H1 (cell line): ENCODE measurements around the gene ADRA2A. TPM values are rescaled to one million over a fixed set of nuclear protein-coding genes. Genes with fewer than 3 reads are reported as not detected.
A peak's percentile ranks its signal among the peaks of the same experiment; 100 is the strongest.

Source experiments
- CTCF ChIA-PET: fragments of 300-600 bp; sonication (Branson Sonifier 250); formaldehyde crosslinking; loops from one replicate; lab custom pipeline; 2021; ENCODE audit not compliant: partially characterized antibody; lab: Charles Lee
- POLR2A ChIA-PET: fragments of 300-600 bp; sonication (Branson Sonifier 250); formaldehyde crosslinking; loops from one replicate; lab custom pipeline; 2021; ENCODE audit warnings: inconsistent platforms; ENCODE audit not compliant: partially characterized antibody; lab: Charles Lee
- DNase-seq, 2 experiments: peaks; one replicate each; pipeline versions ENCODE4 v3.0.0 to v3.0.0-alpha.2; 2010 to 2022; ENCODE audit warnings: low spot score in 2 of 2, low read depth in 1 of 2, mixed read lengths in 1 of 2
- FAIRE-seq: peaks from 2 replicates; lab custom pipeline; 2011; peaks lifted over from hg19 to GRCh38; lab: Jason Lieb, UNC
- H2AFZ ChIP-seq: 2 replicates; pipeline ENCODE4 v1.8.1; 2012; ENCODE audit warnings: low read length, inconsistent platforms
- H2AK5ac ChIP-seq: 2 replicates; pipeline ENCODE4 v1.6.1; 2013; ENCODE audit warnings: low read depth, low read length
- H2BK120ac ChIP-seq: replicated peaks from 2 replicates; pipeline ENCODE3; 2013; ENCODE audit warnings: low read depth, low read length, inconsistent platforms
- H2BK12ac ChIP-seq: 2 replicates; pipeline ENCODE4 v1.6.1; 2013; ENCODE audit warnings: low read depth, low read length
- H2BK15ac ChIP-seq: 2 replicates; pipeline ENCODE4 v1.6.1; 2013; ENCODE audit warnings: low read length
- H2BK20ac ChIP-seq: 2 replicates; pipeline ENCODE4 v1.6.1; 2013; ENCODE audit warnings: low read length
- H2BK5ac ChIP-seq: 2 replicates; pipeline ENCODE4 v1.6.1; 2013; ENCODE audit warnings: low read depth, low read length
- H3K14ac ChIP-seq: 2 replicates; pipeline ENCODE4 v1.6.1; 2013; ENCODE audit warnings: inconsistent platforms; ENCODE audit not compliant: insufficient read length
- H3K18ac ChIP-seq: 2 replicates; pipeline ENCODE4 v1.6.1; 2013; ENCODE audit warnings: low read length; ENCODE audit errors: extremely low read depth
- H3K23ac ChIP-seq: 2 replicates; pipeline ENCODE4 v1.6.1; 2013; ENCODE audit warnings: inconsistent platforms; ENCODE audit not compliant: insufficient read length
- H3K23me2 ChIP-seq: 2 replicates; pipeline ENCODE4 v1.6.1; 2013; ENCODE audit warnings: low read depth, low read length
- H3K27ac ChIP-seq: 2 replicates; pipeline ENCODE4 v1.6.1; 2011; ENCODE audit warnings: low read depth, low read length, inconsistent platforms
- H3K27me3 ChIP-seq, 4 experiments: replicated peaks in 1 of 4; 1 replicate in 1 of 4; 2 replicates in 3 of 4; pipeline versions ENCODE4 v1.6.1 to v1.8.1; 2011 to 2013; ENCODE audit warnings: low read length in 3 of 4, mild to moderate bottlenecking in 3 of 4, inconsistent platforms in 2 of 4, mixed read lengths in 2 of 4, moderate library complexity in 1 of 4; ENCODE audit not compliant: control insufficient read depth in 3 of 4, insufficient read depth in 3 of 4; ENCODE audit errors: extremely low read depth in 1 of 4
- H3K36me3 ChIP-seq, 4 experiments: 2 replicates each; pipeline versions ENCODE4 v1.6.1 to v1.8.1; 2011 to 2013; ENCODE audit warnings: mild to moderate bottlenecking in 4 of 4, low read length in 3 of 4, moderate library complexity in 2 of 4, control low read depth in 1 of 4, inconsistent platforms in 1 of 4; ENCODE audit not compliant: insufficient read depth in 4 of 4, control insufficient read depth in 2 of 4
- H3K4ac ChIP-seq: replicated peaks from 2 replicates; pipeline ENCODE3; 2013; ENCODE audit warnings: low read length, low read depth, mixed read lengths, inconsistent platforms; ENCODE audit not compliant: insufficient read length
- H3K4me1 ChIP-seq, 4 experiments: replicated peaks in 1 of 4; 1 replicate in 1 of 4; 2 replicates in 3 of 4; pipeline versions ENCODE4 v1.6.1 to v1.8.1; 2011 to 2013; ENCODE audit warnings: low read length in 3 of 4, inconsistent platforms in 2 of 4, mixed read lengths in 1 of 4; ENCODE audit not compliant: insufficient read depth in 4 of 4, control insufficient read depth in 3 of 4
- H3K4me2 ChIP-seq, 2 experiments: 2 replicates each; pipeline versions ENCODE4 v1.6.1 to v1.8.1; 2011 to 2013; ENCODE audit warnings: low read depth in 2 of 2, low read length in 2 of 2, control low read depth in 1 of 2, inconsistent platforms in 1 of 2, mild to moderate bottlenecking in 1 of 2; ENCODE audit not compliant: insufficient read depth in 1 of 2
- H3K4me3 ChIP-seq, 4 experiments: fragments of 200-600, 300-600 bp in 1 of 4; sonication (generic), shearing (Covaris generic), sonication (Bioruptor Twin) in 1 of 4; 2 replicates each; pipeline versions ENCODE4 v1.5.1 to v1.8.1; 2011 to 2016; ENCODE audit warnings: low read length in 4 of 4, low read depth in 3 of 4, control low read depth in 2 of 4, inconsistent platforms in 2 of 4, mild to moderate bottlenecking in 2 of 4, mixed read lengths in 1 of 4, moderate library complexity in 1 of 4; ENCODE audit not compliant: insufficient read depth in 2 of 4; ENCODE audit errors: extremely low read depth in 1 of 4
- H3K56ac ChIP-seq: replicated peaks from 2 replicates; pipeline ENCODE3; 2013; ENCODE audit warnings: low read depth, mild to moderate bottlenecking, mixed read lengths, low read length, inconsistent platforms; ENCODE audit not compliant: insufficient read length
- H3K79me1 ChIP-seq: 2 replicates; pipeline ENCODE4 v1.6.1; 2013; ENCODE audit warnings: low read depth, low read length, control low read depth
- H3K79me2 ChIP-seq, 2 experiments: 2 replicates each; pipeline versions ENCODE4 v1.6.1 to v1.8.1; 2012 to 2013; ENCODE audit warnings: low read length in 2 of 2, mild to moderate bottlenecking in 2 of 2, inconsistent platforms in 1 of 2; ENCODE audit not compliant: insufficient read depth in 2 of 2, control insufficient read depth in 1 of 2
- H3K9ac ChIP-seq, 4 experiments: replicated peaks in 1 of 4; 1 replicate in 1 of 4; 2 replicates in 3 of 4; pipeline versions ENCODE4 v1.6.1 to v1.8.1; 2011 to 2013; ENCODE audit warnings: low read depth in 3 of 4, low read length in 3 of 4, control low read depth in 2 of 4, mild to moderate bottlenecking in 2 of 4, moderate library complexity in 2 of 4, inconsistent platforms in 1 of 4; ENCODE audit errors: extremely low read depth in 1 of 4
- H3K9me3 ChIP-seq, 2 experiments: 2 replicates each; pipeline versions ENCODE4 v1.6.1 to v1.8.1; 2012 to 2013; ENCODE audit warnings: mild to moderate bottlenecking in 2 of 2, moderate library complexity in 2 of 2, control low read depth in 1 of 2, inconsistent platforms in 1 of 2, low read depth in 1 of 2, low read length in 1 of 2, mixed read lengths in 1 of 2; ENCODE audit not compliant: insufficient read depth in 2 of 2
- H4K20me1 ChIP-seq, 2 experiments: replicated peaks in 1 of 2; 2 replicates each; pipeline versions ENCODE3 to v1.8.1; 2011 to 2013; ENCODE audit warnings: inconsistent platforms in 2 of 2, low read length in 2 of 2, mild to moderate bottlenecking in 1 of 2; ENCODE audit not compliant: insufficient read depth in 2 of 2, control insufficient read depth in 1 of 2
- H4K5ac ChIP-seq: 2 replicates; pipeline ENCODE4 v1.6.1; 2013; ENCODE audit warnings: low read length, low read depth, mixed read lengths, inconsistent platforms; ENCODE audit not compliant: insufficient read length
- H4K8ac ChIP-seq: 2 replicates; pipeline ENCODE4 v1.8.0; 2013; ENCODE audit warnings: mild to moderate bottlenecking, moderate library complexity, low read length, inconsistent platforms; ENCODE audit not compliant: insufficient read depth; ENCODE audit errors: extremely low read depth
- H4K91ac ChIP-seq: replicated peaks from 2 replicates; pipeline ENCODE3; 2013; ENCODE audit warnings: low read length, mixed read lengths, inconsistent platforms; ENCODE audit not compliant: insufficient read length
- ATF3 ChIP-seq: IDR thresholded peaks from 2 replicates; pipeline ENCODE4 v1.6.1; 2011; ENCODE audit warnings: low read depth, mild to moderate bottlenecking, low read length; ENCODE audit not compliant: insufficient read depth
- CBX5 ChIP-seq: fragments of 300-800, 300-1000 bp; sonication (generic); IDR thresholded peaks from 2 replicates; pipeline ENCODE4 v1.7.1; 2016; ENCODE audit warnings: antibody characterized with exemption, low read length, low read depth
- CBX8 ChIP-seq: fragments of 300-800, 300-1000 bp; sonication (generic); IDR thresholded peaks from 2 replicates; pipeline ENCODE4 v1.7.1; 2016; ENCODE audit warnings: low read depth, low read length, borderline replicate concordance
- CEBPB ChIP-seq: IDR thresholded peaks from 2 replicates; pipeline ENCODE4 v1.6.1; 2012; ENCODE audit warnings: low read depth, low read length
- CREB1 ChIP-seq: IDR thresholded peaks from 2 replicates; pipeline ENCODE4 v1.6.1; 2012; ENCODE audit warnings: inconsistent platforms
- FOSL1 ChIP-seq: IDR thresholded peaks from 2 replicates; pipeline ENCODE4 v1.6.1; 2011; ENCODE audit warnings: mild to moderate bottlenecking, low read depth, low read length, moderate library complexity; ENCODE audit not compliant: insufficient read depth
- HDAC6 ChIP-seq: IDR thresholded peaks from one replicate; pipeline ENCODE4 v1.7.1; 2012; ENCODE audit warnings: low read depth, mild to moderate bottlenecking, inconsistent platforms, low read length, moderate library complexity
- JUND ChIP-seq: IDR thresholded peaks from 2 replicates; pipeline ENCODE4 v1.6.1; 2011; ENCODE audit warnings: mild to moderate bottlenecking, improper control_type of control experiment, low read length
- PHF8 ChIP-seq: fragments of 200-600 bp; sonication (generic); conservative IDR thresholded peaks from 2 replicates; pipeline ENCODE4 v1.7.1; 2012; ENCODE audit warnings: low read depth, mild to moderate bottlenecking, inconsistent platforms, low read length, moderate library complexity
- RFX5 ChIP-seq: IDR thresholded peaks from 2 replicates; pipeline ENCODE4 v1.6.1; 2011; ENCODE audit warnings: low read depth, low read length, improper control_type of control experiment, borderline replicate concordance
- SIRT6 ChIP-seq: IDR thresholded peaks from one replicate; pipeline ENCODE4 v1.7.1; 2012; ENCODE audit warnings: low read length, inconsistent platforms
- SP4 ChIP-seq: IDR thresholded peaks from 2 replicates; pipeline ENCODE4 v1.6.1; 2012; ENCODE audit warnings: low read length, inconsistent platforms
- TAF1 ChIP-seq: IDR thresholded peaks from 2 replicates; pipeline ENCODE4 v1.6.1; 2011; ENCODE audit warnings: mild to moderate bottlenecking, low read depth, low read length
- TEAD4 ChIP-seq: IDR thresholded peaks from 2 replicates; pipeline ENCODE4 v1.6.1; 2012; ENCODE audit warnings: low read depth, low read length, inconsistent platforms, mixed read lengths
- WGBS, 2 experiments: shearing (Covaris generic) in 1 of 2; methylation state at CpG; one replicate each; pipeline versions ENCODE4 v1.1.6 to v1.1.7; 2013 to 2015; ENCODE audit warnings: low lambda C conversion rate in 2 of 2, mixed read lengths in 2 of 2, inconsistent platforms in 1 of 2, low coverage in 1 of 2, missing lambda C conversion rate in 1 of 2; ENCODE audit not compliant: insufficient replicate concordance in 2 of 2, insufficient coverage in 1 of 2, insufficient read length in 1 of 2; ENCODE audit errors: extremely low coverage in 1 of 2, missing lambda C conversion rate in 1 of 2; 5-methylcytosine and 5-hydroxymethylcytosine counted together
- polyA plus RNA-seq, 7 experiments: library from polyadenylated mRNA; depleted of rRNA in 3 of 7; stranded (reverse) in 5 of 7; unstranded in 2 of 7; fragments of >200 nt in 5 of 7; fragments of 200-250 nt in 2 of 7; gene quantifications; 1 replicate in 5 of 7; 2 replicates in 1 of 7; 4 replicates in 1 of 7; pipeline versions ENCODE4 v1.2.1 to v1.2.3, GENCODE V29; 2011 to 2013; ENCODE audit warnings: missing spikeins in 2 of 7, mixed read lengths in 2 of 7
- total RNA-seq: library from RNA; stranded (reverse); fragmentation: NEBNext Ultra II Directional; extraction: Animal tissue kit (Norgen Biotek cat#: 25700); gene quantifications from 2 replicates; pipeline ENCODE4 v1.2.1, GENCODE V29; 2021

Gene ADRA2A
- total and polyA plus RNA-seq, 2 of the 8 experiments (the other 6 are each of a cell fraction or from before 2014, with no cell fraction given) = 5.9 to 6.2 TPM

- Histone ChIP-seq H3K9me3 (no peaks in the 10 kb centered on the region), H3K79me2 (no peaks in the 10 kb centered on the region), H4K20me1 (no peaks in the 10 kb centered on the region), H3K79me1 (no peaks in the 10 kb centered on the region), H3K4me1 (peaks cover 2 to 14% (median 8%) of the 10 kb centered on the region in 4 experiments; a peak in 6 of 7 replicates), H3K23me2 (no peaks in the 10 kb centered on the region), H2BK12ac (peak overlapping the region; percentile 95; the same call in 1 of the 2 replicates), H3K4ac (no peak overlapping the region), H2BK20ac (peak overlapping the region; percentile 91; the same call in 1 of the 2 replicates), H2BK5ac (no peak overlapping the region), H3K27me3 (no peaks in the 10 kb centered on the region), H2AK5ac (no peak overlapping the region), H3K9ac (no peak overlapping the region), H2BK15ac (no peak overlapping the region; the same call in 1 of the 2 replicates), H3K14ac (no peak overlapping the region), H3K18ac (peak overlapping the region; percentile 4; the same call in 1 of the 2 replicates), H4K8ac (no peak overlapping the region), H4K91ac (no peak overlapping the region), H3K27ac (no peak overlapping the region), H4K5ac (no peak overlapping the region), H3K56ac (no peak overlapping the region), H3K23ac (no peak overlapping the region), H3K36me3 (no peaks in the 10 kb centered on the region), H2AFZ (no peak overlapping the region), H3K4me3 (no peak overlapping the region), H2BK120ac (no peak overlapping the region), H3K4me2 (no peak overlapping the region)
- DNase-seq = no peak
- ChIA-PET CTCF (interaction anchor here (1.1 to 4.0 kb wide), 4 partner anchors 10 to 78 kb away, joined by 3 to 15 read pairs (median 6); partner anchors contain the start of gene ADRA2A), POLR2A (interaction anchor here (1.4 kb wide), 2 partner anchors 17 to 51 kb away, joined by 3 to 5 read pairs; no protein-coding TSS in a partner anchor)
- TF ChIP-seq CBX5 (no peak), FOSL1 (no peak), TAF1 (no peak), JUND (no peak), SP4 (no peak), CBX8 (no peak), PHF8 (no peak), CEBPB (no peak), ATF3 (no peak), SIRT6 (no peak), RFX5 (no peak), CREB1 (no peak), HDAC6 (no peak), TEAD4 (no peak)
- FAIRE-seq = no peak
- WGBS, 2 experiments = 94% methylated on average over 6 of the region's 6 CpGs; no CpG with 5 or more reads in 1 of the 2 experiments
Observed at GRCh38 chr10:111129363-111129762, 52.5 kb downstream of the ADRA2A start.
